Fibroblast of lung (primary cell): ENCODE results near the gene F3. TPM values are rescaled to one million over a fixed set of nuclear protein-coding genes. Genes with fewer than 3 reads are reported as not detected.

Experiments used
- DNase-seq, 2 donors: peaks; one replicate each; pipeline versions ENCODE4 v3.0.0 to v3.0.0-alpha.2; 2010; ENCODE audit warnings: low read depth in 2 of 2
- H2AFZ ChIP-seq: 2 replicates; pipeline ENCODE4 v1.5.1; 2012; ENCODE audit warnings: low read length, control low read depth, inconsistent platforms
- H3K27ac ChIP-seq: 2 replicates; pipeline ENCODE4 v1.5.1; 2011; ENCODE audit warnings: low read length, control low read depth; ENCODE audit not compliant: insufficient read depth
- H3K27me3 ChIP-seq: 2 replicates; pipeline ENCODE4 v1.5.1; 2011; ENCODE audit warnings: mild to moderate bottlenecking, low read length; ENCODE audit not compliant: control insufficient read depth, insufficient read depth
- H3K36me3 ChIP-seq: 2 replicates; pipeline ENCODE4 v1.5.1; 2011; ENCODE audit warnings: low read length; ENCODE audit not compliant: control insufficient read depth, insufficient read depth
- H3K4me1 ChIP-seq: 2 replicates; pipeline ENCODE4 v1.5.1; 2011; ENCODE audit warnings: low read length; ENCODE audit not compliant: control insufficient read depth, insufficient read depth; ENCODE audit errors: extremely low read depth
- H3K4me2 ChIP-seq: 2 replicates; pipeline ENCODE4 v1.5.1; 2011; ENCODE audit warnings: low read length, control low read depth; ENCODE audit not compliant: insufficient read depth; ENCODE audit errors: extremely low read depth
- H3K4me3 ChIP-seq, 4 experiments: fragments of 200-600 bp in 1 of 4; sonication (generic) in 1 of 4; replicated peaks in 1 of 4; 2 replicates each; pipeline ENCODE4 v1.5.1; 2011 to 2016; ENCODE audit warnings: low read length in 4 of 4, low read depth in 3 of 4, mild to moderate bottlenecking in 3 of 4, control low read depth in 2 of 4, inconsistent platforms in 1 of 4, mixed read lengths in 1 of 4; ENCODE audit not compliant: insufficient read depth in 1 of 4; ENCODE audit errors: control extremely low read depth in 1 of 4
- H3K79me2 ChIP-seq: 2 replicates; pipeline ENCODE4 v1.5.1; 2012; ENCODE audit warnings: mild to moderate bottlenecking, low read length, inconsistent platforms; ENCODE audit not compliant: control insufficient read depth, insufficient read depth
- H3K9ac ChIP-seq: 2 replicates; pipeline ENCODE4 v1.5.1; 2011; ENCODE audit warnings: mild to moderate bottlenecking, low read length, control low read depth; ENCODE audit not compliant: insufficient read depth
- H3K9me3 ChIP-seq: 2 replicates; pipeline ENCODE4 v1.5.1; 2012; ENCODE audit warnings: low read depth, low read length; ENCODE audit not compliant: control insufficient read depth, insufficient read depth
- H4K20me1 ChIP-seq: 2 replicates; pipeline ENCODE4 v1.5.1; 2011; ENCODE audit warnings: low read length; ENCODE audit not compliant: control insufficient read depth, insufficient read depth; ENCODE audit errors: extremely low read depth
- CTCF ChIP-seq, 2 donors: IDR thresholded peaks in 1 of 2; conservative IDR thresholded peaks in 1 of 2; 1 replicate in 1 of 2; 2 replicates in 1 of 2; pipeline ENCODE4 v1.5.1; 2011 to 2012; ENCODE audit warnings: low read length in 2 of 2, control low read depth in 1 of 2, inconsistent platforms in 1 of 2, low read depth in 1 of 2, mild to moderate bottlenecking in 1 of 2
- EZH2 ChIP-seq: IDR thresholded peaks from 2 replicates; pipeline ENCODE4 v1.5.1; 2012; ENCODE audit warnings: low read length, control low read depth, mild to moderate bottlenecking; ENCODE audit errors: missing control alignments
- polyA minus RNA-seq: library from RNA; depleted of rRNA, polyadenylated mRNA; stranded (reverse); fragments of >200 nt; gene quantifications from 2 replicates; pipeline ENCODE4 v1.2.3, GENCODE V29; 2011; ENCODE audit warnings: low replicate concordance
- polyA plus RNA-seq, 2 donors: library from polyadenylated mRNA; depleted of rRNA in 1 of 2; stranded (reverse) in 1 of 2; unstranded in 1 of 2; fragments of >200 nt; gene quantifications; 2 replicates each; pipeline ENCODE4 v1.2.1, GENCODE V29; 2011 to 2012; ENCODE audit warnings: missing spikeins in 1 of 2
- total RNA-seq: library from RNA; depleted of rRNA; stranded (reverse); fragments of >200 nt; gene quantifications from 2 replicates; pipeline ENCODE4 v1.2.1, GENCODE V29; 2014

Gene F3
- 50.8 and 234 TPM in 2 replicates for total RNA-seq
- 269 and 400 TPM in 2 replicates for polyA plus RNA-seq
- 178 and 273 TPM in 2 replicates for polyA plus RNA-seq (2012)
- 417 and 423 TPM in 2 replicates for polyA minus RNA-seq

- Histone ChIP-seq H3K9ac (peak within 1 kb of the TSS; percentile 90), H3K4me3 (peak within 1 kb of the TSS; percentile 73 to 87 (median 80)), H3K4me2 (peak within 1 kb of the TSS; percentile 97), H3K27me3 (no peaks in the 10 kb centered on the region), H4K20me1 (no peaks in the 10 kb centered on the region), H2AFZ (no peak within 1 kb of the TSS), H3K36me3 (peaks cover 11% of the 10 kb centered on the region), H3K4me1 (peaks cover 19% of the 10 kb centered on the region), H3K9me3 (no peaks in the 10 kb centered on the region), H3K27ac (peak within 1 kb of the TSS; percentile 96), H3K79me2 (peaks cover 55% of the 10 kb centered on the region)
- TF ChIP-seq EZH2 (no peak), CTCF (conservative IDR thresholded peaks at IDR 0.05 in 1 of 2, IDR thresholded peaks at IDR 0.05 in 1 of 2; ENCODE audit: low read depth in 1 of 2, low read length in 2 of 2) (no peak)
- peak; percentile 85 to 88 for DNase-seq
Measured at GRCh38 chr1:94541246-94542087, at the start of gene F3. F3 (minus strand) TSS chr1:94541759; CDS start chr1:94541636, 123 bp downstream.

GRCh38 chr1:94590203-94591137 lies 48.9 kb upstream of the F3 start:
- Histone ChIP-seq H3K79me2 (no peaks in the 10 kb centered on the region), H3K4me3 (no peak overlapping the region), H2AFZ (no peak overlapping the region), H4K20me1 (no peaks in the 10 kb centered on the region), H3K36me3 (no peaks in the 10 kb centered on the region), H3K4me2 (peak overlapping the region; percentile 20), H3K4me1 (peaks cover 8% of the 10 kb centered on the region), H3K27ac (no peak overlapping the region), H3K9ac (no peak overlapping the region), H3K9me3 (no peaks in the 10 kb centered on the region), H3K27me3 (no peaks in the 10 kb centered on the region)
- DNase-seq = peak; percentile 23 to 55
- TF ChIP-seq EZH2 (no peak), CTCF (conservative IDR thresholded peaks at IDR 0.05 in 1 of 2, IDR thresholded peaks at IDR 0.05 in 1 of 2; ENCODE audit: low read depth in 1 of 2, low read length in 2 of 2) (no peak)

- peaks cover 8% of the 10 kb centered on the region for H3K4me1 ChIP-seq
- no peaks in the 10 kb centered on the region for H3K27me3 ChIP-seq
- DNase-seq = no peak
- H3K4me2 ChIP-seq = no peak overlapping the region
- H3K9ac ChIP-seq = no peak overlapping the region
- no peak overlapping the region for H2AFZ ChIP-seq
- no peak overlapping the region for H3K4me3 ChIP-seq
- no peaks in the 10 kb centered on the region for H3K36me3 ChIP-seq
- H3K9me3 ChIP-seq = no peaks in the 10 kb centered on the region
- no peaks in the 10 kb centered on the region for H3K79me2 ChIP-seq
- TF ChIP-seq EZH2 (no peak), CTCF (conservative IDR thresholded peaks at IDR 0.05 in 1 of 2, IDR thresholded peaks at IDR 0.05 in 1 of 2; ENCODE audit: low read depth in 1 of 2, low read length in 2 of 2) (no peak)
- no peak overlapping the region for H3K27ac ChIP-seq
- no peaks in the 10 kb centered on the region for H4K20me1 ChIP-seq
Measured at GRCh38 chr1:94589728-94590127, 48.2 kb upstream of the F3 start.
